HEK293 (cell line): ENCODE measurements around the gene RBFOX1.

ENCODE experiments used
- CTCF ChIA-PET: fragments of 350-600 bp; formaldehyde crosslinking; extraction: SDS; loops from one replicate; lab custom pipeline; 2021; ENCODE audit warnings: antibody characterized with exemption; lab: Yijun Ruan, JAX
- POLR2A ChIA-PET: fragments of 300-600 bp; formaldehyde crosslinking; extraction: SDS; loops from one replicate; lab custom pipeline; 2020; ENCODE audit warnings: antibody characterized with exemption, inconsistent platforms; lab: Yijun Ruan, JAX
- H3K27ac ChIP-seq: fragments of 200-500 bp; sonication (Bioruptor generic); 2 replicates; pipeline ENCODE4 v1.5.1; 2014; ENCODE audit warnings: low read depth, low read length, control low read depth, inconsistent platforms; ENCODE audit errors: extremely low read depth
- H3K36me3 ChIP-seq, 2 experiments: fragments of 200-500 bp in 1 of 2; sonication (Bioruptor generic) in 1 of 2; 1 replicate in 1 of 2; 2 replicates in 1 of 2; pipeline ENCODE4 v1.5.1; 2014 to 2017; ENCODE audit warnings: inconsistent platforms in 2 of 2, low read length in 2 of 2; ENCODE audit not compliant: control insufficient read depth in 2 of 2, insufficient read depth in 1 of 2
- H3K4me1 ChIP-seq: fragments of 200-500 bp; sonication (Bioruptor generic); 2 replicates; pipeline ENCODE4 v1.5.1; 2014; ENCODE audit warnings: mild to moderate bottlenecking, low read length, inconsistent platforms; ENCODE audit not compliant: control insufficient read depth, insufficient read depth
- H3K4me3 ChIP-seq: 2 replicates; pipeline ENCODE4 v1.5.1; 2011; ENCODE audit warnings: low read depth, mild to moderate bottlenecking, control low read depth, low read length, moderate library complexity
- H3K9me3 ChIP-seq: fragments of 200-500 bp; sonication (Bioruptor generic); 2 replicates; pipeline ENCODE4 v1.5.1; 2014; ENCODE audit warnings: low read depth, low read length, inconsistent platforms; ENCODE audit not compliant: control insufficient read depth, insufficient read depth
- ATF2 ChIP-seq: fragments of 450-650 bp; formaldehyde crosslinking; IDR thresholded peaks from 2 replicates; pipeline ENCODE4 v1.5.1; 2016; ENCODE audit warnings: missing biosample characterization, missing genetic modification characterization, low read depth
- GLIS1 ChIP-seq: fragments of 450-650 bp; formaldehyde crosslinking; IDR thresholded peaks from 2 replicates; pipeline ENCODE4 v1.5.1; 2016; ENCODE audit warnings: missing biosample characterization, missing genetic modification characterization
- GLIS2 ChIP-seq: fragments of 450-650 bp; formaldehyde crosslinking; IDR thresholded peaks from 2 replicates; pipeline ENCODE4 v1.5.1; 2016; ENCODE audit warnings: missing biosample characterization, missing genetic modification characterization
- HIC1 ChIP-seq: fragments of 450-650 bp; formaldehyde crosslinking; IDR thresholded peaks from 2 replicates; pipeline ENCODE4 v1.5.1; 2016; ENCODE audit warnings: missing biosample characterization, missing genetic modification characterization
- HOXA7 ChIP-seq: sonication (generic); formaldehyde crosslinking; IDR thresholded peaks from 2 replicates; pipeline ENCODE4 v1.8.1; 2022; ENCODE audit warnings: missing genetic modification reagents, borderline replicate concordance
- OVOL3 ChIP-seq: fragments of 450-650 bp; formaldehyde crosslinking; IDR thresholded peaks from 2 replicates; pipeline ENCODE4 v1.5.1; 2016; ENCODE audit warnings: missing biosample characterization, missing genetic modification characterization
- PRDM4 ChIP-seq: fragments of 450-650 bp; formaldehyde crosslinking; IDR thresholded peaks from 2 replicates; pipeline ENCODE4 v1.5.1; 2017; ENCODE audit warnings: missing biosample characterization, missing genetic modification characterization
- SETDB1 ChIP-seq: IDR thresholded peaks from one replicate; pipeline ENCODE4 v1.6.1; 2017; ENCODE audit warnings: mild to moderate bottlenecking, low read length, moderate library complexity, mixed read lengths; ENCODE audit not compliant: insufficient read length
- ZBTB21 ChIP-seq: fragments of 450-650 bp; formaldehyde crosslinking; IDR thresholded peaks from 2 replicates; pipeline ENCODE4 v1.5.1; 2017; ENCODE audit warnings: missing biosample characterization, missing genetic modification characterization
- ZBTB8A ChIP-seq: fragments of 450-650 bp; formaldehyde crosslinking; IDR thresholded peaks from 2 replicates; pipeline ENCODE4 v1.5.1; 2016; ENCODE audit warnings: missing biosample characterization, missing genetic modification characterization
- ZIC2 ChIP-seq: fragments of 450-650 bp; formaldehyde crosslinking; IDR thresholded peaks from 2 replicates; pipeline ENCODE4 v1.5.1; 2016; ENCODE audit warnings: missing biosample characterization, missing genetic modification characterization
- ZNF174 ChIP-seq: fragments of 450-650 bp; formaldehyde crosslinking; IDR thresholded peaks from 2 replicates; pipeline ENCODE4 v1.5.0; 2017; ENCODE audit warnings: missing biosample characterization, mild to moderate bottlenecking, missing genetic modification characterization
- ZNF184 ChIP-seq: fragments of 450-650 bp; IDR thresholded peaks from 2 replicates; pipeline ENCODE4 v1.5.1; 2018; ENCODE audit warnings: missing biosample characterization, mild to moderate bottlenecking, missing genetic modification characterization
- ZNF23 ChIP-seq: fragments of 450-650 bp; formaldehyde crosslinking; IDR thresholded peaks from 2 replicates; pipeline ENCODE4 v1.5.1; 2016; ENCODE audit warnings: missing biosample characterization, missing genetic modification characterization, borderline replicate concordance
- ZNF324 ChIP-seq: fragments of 450-650 bp; formaldehyde crosslinking; IDR thresholded peaks from 2 replicates; pipeline ENCODE4 v1.5.1; 2016; ENCODE audit warnings: missing biosample characterization, missing genetic modification characterization
- ZNF341 ChIP-seq: fragments of 450-650 bp; formaldehyde crosslinking; IDR thresholded peaks from 2 replicates; pipeline ENCODE4; 2016; ENCODE audit warnings: low read depth, missing biosample characterization, missing genetic modification characterization
- ZNF48 ChIP-seq: fragments of 450-650 bp; formaldehyde crosslinking; IDR thresholded peaks from 2 replicates; pipeline ENCODE4 v1.5.1; 2016; ENCODE audit warnings: missing biosample characterization, missing genetic modification characterization
- ZNF521 ChIP-seq: fragments of 450-650 bp; formaldehyde crosslinking; IDR thresholded peaks from 2 replicates; pipeline ENCODE4 v1.5.1; 2017; ENCODE audit warnings: missing biosample characterization, mild to moderate bottlenecking, missing genetic modification characterization
- ZNF555 ChIP-seq: fragments of 450-650 bp; formaldehyde crosslinking; conservative IDR thresholded peaks from 2 replicates; pipeline ENCODE4 v1.5.1; 2017; ENCODE audit warnings: missing biosample characterization, mild to moderate bottlenecking, missing genetic modification characterization, inconsistent platforms
- ZNF560 ChIP-seq: fragments of 450-650 bp; formaldehyde crosslinking; IDR thresholded peaks from 2 replicates; pipeline ENCODE4 v1.5.1; 2017; ENCODE audit warnings: missing biosample characterization, missing genetic modification characterization, borderline replicate concordance
- ZNF677 ChIP-seq: fragments of 450-650 bp; IDR thresholded peaks from 2 replicates; pipeline ENCODE4 v1.5.0; 2018; ENCODE audit warnings: missing biosample characterization, mild to moderate bottlenecking, missing genetic modification characterization, moderate library complexity
- ZNF76 ChIP-seq: fragments of 450-650 bp; formaldehyde crosslinking; IDR thresholded peaks from 2 replicates; pipeline ENCODE4; 2016; ENCODE audit warnings: low read depth, missing biosample characterization, missing genetic modification characterization, borderline replicate concordance
- ZNF776 ChIP-seq: fragments of 450-650 bp; formaldehyde crosslinking; IDR thresholded peaks from 2 replicates; pipeline ENCODE4 v1.5.0; 2017; ENCODE audit warnings: missing biosample characterization, missing genetic modification characterization, borderline replicate concordance
- ZSCAN23 ChIP-seq: fragments of 450-650 bp; formaldehyde crosslinking; IDR thresholded peaks from 2 replicates; pipeline ENCODE4 v1.5.1; 2016; ENCODE audit warnings: missing biosample characterization, missing genetic modification characterization

RBFOX1 gene

GRCh38 chr16:7716660-7717550 is 384.3 kb downstream of the RBFOX1 start:
- POLR2A ChIA-PET, result no interaction called here
- CTCF ChIA-PET, result no interaction called here
- no peaks in the 10 kb centered on the region for H3K36me3 ChIP-seq

GRCh38 chr16:7722761-7723160 is 390.1 kb downstream of the RBFOX1 start:
- Histone ChIP-seq H3K36me3 (no peaks in the 10 kb centered on the region), H3K4me3 (no peak overlapping the region)
- no peak for TF ChIP-seq ZNF776 (tag by site-specific recombination)
- no peak for TF ChIP-seq ZNF341 (tag by site-specific recombination)
- no peak for TF ChIP-seq ZNF677
- TF ChIP-seq ZNF184 (tag by site-specific recombination), result no peak
- no peak for TF ChIP-seq ATF2 (tag by site-specific recombination)
- no peak for TF ChIP-seq PRDM4 (tag by site-specific recombination)
- no peak for TF ChIP-seq HOXA7 (CRISPR knock-in tag)
- no peak for TF ChIP-seq ZNF560 (tag by site-specific recombination)
- TF ChIP-seq ZNF555, result no peak
- no peak for TF ChIP-seq ZNF48
- TF ChIP-seq, all 188 proteins: peak for 0
- POLR2A ChIA-PET, result no interaction called here
- Histone ChIP-seq H3K9me3 (no peaks in the 10 kb centered on the region), H3K27ac (no peak overlapping the region), H3K4me1 (no peaks in the 10 kb centered on the region)
- CTCF ChIA-PET, result no interaction called here

More at GRCh38 chr16:7716660-7717550, 384.3 kb downstream of the RBFOX1 start:
- H3K9me3 ChIP-seq, result no peaks in the 10 kb centered on the region
- no peaks in the 10 kb centered on the region for H3K4me1 ChIP-seq
- H3K27ac ChIP-seq, result no peak overlapping the region
- TF ChIP-seq GLIS1 (tag by site-specific recombination), result no peak
- TF ChIP-seq GLIS2 (tag by site-specific recombination), result no peak
- no peak for TF ChIP-seq ZSCAN23 (tag by site-specific recombination)
- TF ChIP-seq SETDB1, result no peak
- no peak for TF ChIP-seq HIC1 (tag by site-specific recombination)
- TF ChIP-seq, all 188 proteins: peak for 0
- no peak overlapping the region for H3K4me3 ChIP-seq

- Histone ChIP-seq H3K4me3 (no peak overlapping the region), H3K36me3 (no peaks in the 10 kb centered on the region), H3K9me3 (no peaks in the 10 kb centered on the region), H3K27ac (no peak overlapping the region), H3K4me1 (no peaks in the 10 kb centered on the region)
- ChIA-PET POLR2A (no interaction called here), CTCF (no interaction called here)
- TF ChIP-seq HIC1 (tag by site-specific recombination) (no peak), ZIC2 (tag by site-specific recombination) (no peak), OVOL3 (tag by site-specific recombination) (no peak), ZBTB8A (tag by site-specific recombination) (no peak), ZBTB21 (tag by site-specific recombination) (no peak), ZNF23 (tag by site-specific recombination) (no peak), ZNF324 (tag by site-specific recombination) (no peak), ZNF521 (tag by site-specific recombination) (no peak), ZNF174 (tag by site-specific recombination) (no peak), ZNF76 (tag by site-specific recombination) (no peak)
These were observed 398.5 kb downstream of the RBFOX1 start for GRCh38 chr16:7731141-7731540.
